M059J (cell line): ENCODE data around the gene JAG1. TPM values are rescaled to one million over a fixed set of nuclear protein-coding genes. Genes with fewer than 3 reads are reported as not detected.
"Not testable (repeated sequence)": the region's sequence is repeated elsewhere in the genome, so short reads cannot be mapped to it uniquely, and the experiment has no call there.

Source experiments
- DNase-seq: peaks from one replicate; pipeline ENCODE4 v3.0.0-alpha.2; 2012; ENCODE audit warnings: low read depth
- total RNA-seq: library from RNA; depleted of rRNA; stranded (reverse); fragments of >200 nt; shearing (Covaris generic); gene quantifications from 2 replicates; pipeline ENCODE4 v1.2.3, GENCODE V29; 2014

The JAG1 gene
- total RNA-seq, 1 experiment from 2014 or later = 14.8 TPM

DNA sequence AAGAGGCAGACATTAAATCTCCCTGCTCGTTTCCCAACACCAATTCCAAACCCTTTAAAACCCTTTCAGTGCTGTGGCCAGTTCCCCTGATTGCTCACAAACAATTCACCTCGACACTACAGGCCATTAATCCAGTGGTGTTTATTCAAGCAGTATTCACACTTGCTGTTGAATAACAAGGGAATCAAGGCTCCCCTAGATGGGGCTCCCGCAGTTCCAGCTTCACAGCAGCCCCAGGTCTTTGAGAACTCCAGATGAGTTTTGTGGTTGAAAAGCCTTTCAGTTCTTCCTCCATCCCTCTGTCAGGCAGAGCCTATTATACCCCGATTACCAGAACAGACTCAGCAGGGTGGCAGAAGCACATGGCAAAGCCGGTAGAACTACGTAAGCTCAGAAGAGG lies 36.2 kb downstream of the JAG1 start:
- DNase-seq = no peak

DNA sequence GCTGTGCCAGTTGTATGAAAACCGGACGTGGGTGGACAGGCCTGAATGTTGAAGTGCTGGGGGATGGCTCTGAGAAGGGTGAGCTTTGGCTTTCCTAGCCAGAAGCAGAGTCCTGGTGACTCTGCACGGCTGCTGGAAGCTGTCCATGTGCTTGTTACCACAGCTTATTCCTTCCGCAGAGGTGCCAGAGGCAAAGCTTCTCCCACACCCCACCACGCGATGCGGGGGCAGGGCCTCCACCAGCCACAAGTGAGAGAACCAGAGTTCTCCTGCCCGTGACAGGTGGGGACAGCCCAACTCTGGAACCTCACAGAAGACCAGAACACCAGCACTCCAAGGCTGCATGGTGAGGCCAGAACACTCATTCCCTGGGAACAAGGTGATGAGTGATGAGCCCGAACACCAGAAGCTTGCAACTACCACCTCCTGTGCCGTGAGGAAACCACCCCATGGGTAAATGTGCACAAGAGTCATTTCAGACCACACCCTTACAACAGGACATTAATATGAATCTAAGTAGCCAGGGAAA lies 36.7 kb downstream of the JAG1 start:
- peak; percentile 95 for DNase-seq

DNA sequence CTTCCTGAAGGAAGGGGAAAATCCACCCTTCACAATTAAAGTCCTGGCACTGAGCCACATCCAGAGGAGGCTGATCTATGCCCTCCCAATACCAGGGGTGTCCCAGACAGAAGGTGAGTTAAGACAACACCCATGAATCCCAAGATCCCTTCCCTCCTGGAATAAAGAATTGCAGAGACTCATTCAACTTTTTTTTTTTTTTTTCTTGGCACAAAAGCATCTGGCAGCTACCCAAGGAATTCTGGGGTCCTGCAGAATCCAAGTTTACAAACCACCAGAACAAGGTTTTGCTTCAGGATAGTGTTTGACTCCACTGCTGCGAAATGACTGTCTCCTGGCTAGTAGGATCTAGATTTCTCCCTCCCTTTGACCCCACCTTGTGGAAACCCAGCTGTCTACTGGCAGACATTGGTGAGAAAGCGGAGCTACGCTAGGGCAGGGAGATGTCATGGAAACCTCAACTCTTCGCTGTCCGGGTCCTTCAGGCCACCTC lies 37.4 kb downstream of the JAG1 start:
- DNase-seq = peak; percentile 86

DNA sequence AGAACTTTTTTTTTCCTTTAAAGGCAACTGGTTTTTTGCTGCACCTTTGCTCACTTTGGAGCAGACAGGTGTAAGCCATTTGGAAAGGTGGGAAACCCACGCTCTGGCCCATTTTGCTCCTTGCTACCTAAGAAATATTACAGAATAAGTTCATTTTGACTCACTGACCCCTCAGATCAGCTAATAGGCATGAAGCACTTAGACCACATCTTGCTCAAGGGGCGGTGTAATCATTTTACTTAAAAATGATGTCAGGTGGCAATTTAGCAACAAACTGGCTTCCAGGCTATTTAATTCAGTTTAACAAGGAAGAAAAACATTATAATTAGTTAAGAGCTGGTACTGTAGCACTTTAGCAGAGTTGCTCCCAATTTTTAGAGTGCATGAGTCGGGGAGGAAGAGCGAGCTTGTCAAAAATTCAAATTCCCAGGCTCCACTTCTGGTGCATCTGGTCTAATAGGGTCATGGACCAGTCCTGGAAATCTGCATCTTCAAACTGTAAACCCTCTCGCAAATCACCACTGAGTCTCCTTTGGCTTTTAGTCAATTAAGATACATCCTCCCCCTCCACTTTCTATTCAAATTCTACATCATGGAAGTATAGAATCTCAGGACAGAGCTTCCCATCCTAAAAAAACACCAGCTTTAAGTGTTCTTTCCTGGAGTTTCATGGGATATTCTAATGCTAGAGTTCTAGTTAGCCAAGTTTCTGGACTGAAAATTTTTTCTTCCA lies 38.2 kb downstream of the JAG1 start:
- DNase-seq = no peak

DNA sequence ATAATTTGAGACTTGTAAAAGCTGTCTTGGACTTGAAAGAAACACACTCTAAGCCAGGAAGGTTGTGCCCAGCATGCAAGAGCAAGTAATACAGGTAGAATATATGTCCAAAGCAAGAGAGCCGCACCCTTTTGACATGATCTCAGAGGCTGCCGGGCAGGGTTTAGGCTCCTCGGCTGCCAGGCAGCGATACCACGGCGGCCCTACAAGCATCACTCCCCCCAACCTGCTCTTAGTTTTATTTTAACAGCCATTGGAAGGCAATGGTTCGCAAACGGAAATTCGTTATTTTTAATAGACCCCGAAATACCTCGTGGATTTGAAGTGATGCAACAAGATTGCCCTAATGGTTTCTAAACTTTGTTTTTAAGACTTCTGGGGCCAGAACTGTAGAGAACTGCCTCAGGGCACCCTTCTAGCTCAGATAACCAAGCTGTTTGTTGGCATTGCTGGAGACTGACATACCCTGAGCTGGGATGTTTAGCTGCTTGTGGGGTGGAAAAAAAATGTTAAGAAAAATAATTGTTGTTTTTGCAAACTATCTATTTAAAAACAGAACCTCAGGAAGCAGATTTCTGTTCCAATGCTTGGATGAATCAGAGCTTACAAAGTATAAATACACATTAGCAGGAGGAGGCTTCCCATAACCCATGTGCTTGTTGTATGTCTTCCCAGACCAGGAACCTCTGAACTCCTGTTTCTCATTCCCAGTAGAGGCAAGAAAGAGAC lies 39.0 kb downstream of the JAG1 start:
- peak; percentile 93 for DNase-seq

DNA sequence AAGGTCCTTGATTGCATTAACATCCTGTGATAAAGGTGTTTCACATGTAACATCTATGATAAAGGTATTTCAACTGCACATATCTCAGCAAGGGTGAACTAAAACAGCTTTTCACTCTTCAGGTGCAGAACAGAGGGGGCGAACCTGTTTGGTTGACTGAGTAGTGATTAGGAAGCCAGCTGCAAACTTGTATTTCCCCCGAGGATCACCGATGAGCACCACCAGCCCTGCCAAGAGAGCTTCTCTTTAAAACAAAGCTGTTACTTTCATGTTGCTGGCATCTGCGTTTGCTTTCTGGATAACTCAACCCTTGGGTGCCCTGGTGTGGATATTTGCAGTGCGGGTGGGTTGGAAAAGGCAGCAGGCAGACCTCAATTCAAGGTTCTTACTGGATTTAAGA lies 39.6 kb downstream of the JAG1 start:
- DNase-seq = no peak

DNA sequence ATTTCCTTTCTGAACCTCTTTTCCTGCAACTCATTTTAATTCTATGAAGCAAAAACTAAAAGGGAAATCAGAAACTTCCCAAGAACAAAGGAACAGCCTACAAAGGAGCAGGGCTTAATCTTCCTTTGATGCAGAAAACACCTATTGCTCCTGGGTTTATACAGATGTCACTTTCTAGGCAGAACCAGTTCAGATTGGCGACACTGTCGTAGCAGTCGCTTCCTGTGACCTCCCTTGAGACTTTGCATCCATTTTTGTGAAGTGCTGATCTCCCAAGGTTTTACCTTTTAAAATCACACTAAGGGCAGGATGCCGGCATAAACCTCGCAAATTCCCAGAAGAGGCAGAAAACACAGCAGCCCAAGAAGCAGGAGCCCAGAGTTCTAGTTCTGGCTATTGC lies 40.1 kb downstream of the JAG1 start:
- no peak for DNase-seq

DNA sequence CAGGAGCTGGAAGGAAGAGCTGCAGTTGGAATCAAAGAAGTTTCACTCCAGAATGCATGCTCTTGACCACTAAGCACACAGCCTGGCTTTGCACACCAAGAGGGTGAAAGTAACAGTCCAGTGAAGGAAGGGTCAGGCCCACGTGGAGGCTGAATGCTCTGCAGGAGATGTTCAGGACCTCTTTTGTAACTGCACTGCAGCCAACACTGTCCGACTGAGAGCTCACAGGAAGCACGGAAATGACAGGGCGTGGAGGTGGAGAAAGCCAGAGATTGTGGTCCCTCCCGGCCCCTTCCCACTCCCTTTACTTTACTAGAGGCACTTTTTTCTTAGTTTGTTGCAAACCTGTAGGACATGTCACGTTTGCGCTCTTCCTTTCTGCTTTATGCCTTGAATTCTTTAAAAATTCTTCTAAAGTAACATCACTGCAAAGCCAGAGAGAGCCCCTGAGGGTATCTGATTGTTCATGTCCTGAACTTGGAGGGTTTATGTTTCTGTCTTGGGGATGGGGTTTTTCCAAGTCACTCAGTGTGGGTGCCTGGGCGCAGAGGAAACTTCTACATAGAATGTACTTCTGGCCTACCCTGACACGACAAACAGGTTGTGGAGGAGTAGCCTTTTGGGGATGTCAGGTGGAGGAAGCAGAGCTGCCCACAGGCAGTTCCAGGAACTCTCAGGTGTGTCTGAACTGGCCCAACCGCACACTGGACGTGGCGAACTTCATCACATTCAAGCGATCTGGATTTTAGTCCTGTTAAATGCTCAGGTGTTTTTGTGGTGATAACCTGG lies 40.9 kb downstream of the JAG1 start:
- peak; percentile 66 for DNase-seq

DNA sequence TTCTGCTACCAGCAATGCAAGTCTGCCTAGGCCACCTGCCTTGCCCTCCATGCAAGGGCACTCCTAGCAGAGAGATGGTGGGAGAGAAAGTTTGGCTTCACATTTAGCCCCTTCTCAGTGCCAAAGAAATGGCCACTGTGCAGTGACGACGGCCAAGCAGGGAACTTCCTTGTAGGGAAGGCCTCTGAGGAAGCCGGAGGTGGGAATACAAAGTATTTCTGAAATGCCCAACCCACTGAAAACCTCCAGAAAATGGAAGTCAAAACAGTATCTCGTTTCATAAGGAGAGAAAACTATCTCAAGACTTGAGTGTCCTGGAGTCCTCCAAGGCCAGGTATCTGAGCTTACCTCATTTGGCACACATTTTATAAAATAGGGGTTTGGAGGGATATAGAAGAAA lies 42.7 kb downstream of the JAG1 start:
- no peak for DNase-seq

DNA sequence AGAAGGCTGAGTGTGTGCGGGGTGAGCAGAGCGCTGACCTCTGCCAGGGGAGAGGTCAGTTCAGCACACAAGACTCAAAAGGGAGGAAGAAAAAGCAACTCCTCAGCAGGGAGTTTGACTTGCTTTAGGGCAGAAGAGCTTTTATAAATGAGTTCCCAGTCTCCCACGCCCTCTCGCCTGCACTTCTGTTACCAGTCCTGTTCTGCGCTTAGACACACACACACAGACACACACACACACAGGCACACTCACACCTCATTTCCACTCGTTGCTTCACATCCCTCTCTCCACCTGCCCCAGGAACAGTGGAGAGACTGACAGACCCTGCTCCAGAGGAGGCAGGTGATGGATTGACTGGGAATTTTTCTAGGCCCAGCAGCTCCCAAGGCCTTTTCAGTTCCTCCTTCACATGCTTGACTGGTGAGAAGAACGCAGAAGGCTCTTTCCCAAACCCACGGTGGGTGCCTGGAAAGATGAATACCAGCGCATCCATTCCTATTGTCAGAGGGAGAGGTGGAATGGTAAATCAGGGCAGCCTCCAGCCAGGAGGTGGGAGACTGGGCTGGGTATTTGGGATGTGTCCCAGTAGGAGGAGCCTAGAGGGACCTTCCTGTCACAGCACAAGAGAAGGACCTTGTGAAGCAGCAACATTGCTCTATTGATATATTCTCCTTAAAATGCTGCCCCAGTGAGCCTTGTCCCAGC lies 43.7 kb downstream of the JAG1 start:
- no peak for DNase-seq

DNA sequence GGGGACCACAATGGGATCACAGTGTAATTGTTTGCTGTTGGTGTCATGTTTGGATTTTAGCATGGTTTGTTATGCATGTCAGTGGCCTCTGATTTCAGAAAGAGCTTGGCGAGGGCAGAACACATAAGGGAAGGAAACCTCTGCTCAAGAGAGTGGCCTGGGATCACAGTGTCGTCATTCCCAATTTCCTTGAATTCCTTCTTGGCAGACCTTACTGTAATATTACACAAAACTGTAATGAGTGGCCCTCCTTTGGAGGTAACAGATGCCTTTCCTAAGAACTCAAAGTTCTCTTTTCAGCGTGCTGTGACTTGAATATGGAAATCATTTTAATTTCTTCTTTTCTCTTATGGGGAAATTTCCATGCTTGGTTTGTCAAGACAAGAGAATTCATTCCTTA lies 46.9 kb downstream of the JAG1 start:
- no peak for DNase-seq

DNA sequence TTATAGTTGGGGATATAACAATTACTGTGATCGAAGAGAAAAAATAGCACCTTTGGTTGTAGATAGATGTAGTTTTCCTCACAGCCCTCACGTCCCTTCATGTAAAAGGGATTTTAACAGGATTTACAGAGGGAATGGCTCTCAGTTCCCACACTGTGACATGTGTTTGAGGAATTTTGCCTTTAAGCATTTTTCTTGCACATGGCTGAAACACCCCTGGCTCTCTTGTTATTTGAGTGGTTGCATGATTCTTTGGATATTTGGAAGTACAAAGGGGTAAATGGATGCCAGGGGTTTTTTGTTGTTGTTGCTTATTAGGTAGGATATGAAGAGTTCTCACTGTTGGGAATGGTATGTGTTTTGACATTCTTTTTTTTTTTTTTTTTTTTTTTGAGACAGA lies 48.2 kb downstream of the JAG1 start:
- DNase-seq = no peak

DNA sequence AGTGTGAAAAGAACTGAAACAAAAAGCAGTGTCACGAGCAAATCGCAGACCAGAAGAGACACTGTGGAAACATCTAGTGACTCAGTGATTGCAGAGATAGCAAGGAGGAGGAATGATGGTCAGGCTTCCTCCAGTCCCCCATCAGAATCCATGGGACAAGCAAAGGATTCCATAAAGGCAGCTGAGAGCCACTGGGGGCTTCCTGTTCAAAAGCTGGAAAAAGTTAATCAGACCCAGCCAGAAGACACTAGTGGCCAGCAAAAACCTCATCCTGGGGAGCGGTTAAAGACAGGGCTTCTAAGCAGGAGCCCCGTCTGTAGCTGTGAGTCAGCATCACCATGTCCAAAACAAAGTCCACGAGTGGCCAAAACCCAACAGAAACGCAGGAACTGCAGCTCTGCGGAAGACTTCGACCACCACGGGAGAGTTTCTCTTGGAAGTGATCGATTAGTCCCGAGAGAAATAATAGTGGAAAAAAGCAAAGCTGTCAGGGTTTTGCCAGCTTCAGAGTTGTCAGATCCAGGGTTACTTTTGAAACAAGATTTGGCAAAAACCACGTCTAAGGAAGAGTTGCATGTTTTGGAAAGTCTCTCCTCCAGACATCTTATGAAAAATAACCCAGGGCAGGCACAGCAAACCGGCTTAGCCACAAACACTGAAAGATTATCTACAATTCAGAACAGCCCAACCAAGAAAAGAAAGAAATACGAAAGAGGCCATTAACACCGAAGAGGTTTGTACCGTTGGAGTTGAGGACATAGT lies 51.0 kb downstream of the JAG1 start:
- peak; percentile 69 for DNase-seq

DNA sequence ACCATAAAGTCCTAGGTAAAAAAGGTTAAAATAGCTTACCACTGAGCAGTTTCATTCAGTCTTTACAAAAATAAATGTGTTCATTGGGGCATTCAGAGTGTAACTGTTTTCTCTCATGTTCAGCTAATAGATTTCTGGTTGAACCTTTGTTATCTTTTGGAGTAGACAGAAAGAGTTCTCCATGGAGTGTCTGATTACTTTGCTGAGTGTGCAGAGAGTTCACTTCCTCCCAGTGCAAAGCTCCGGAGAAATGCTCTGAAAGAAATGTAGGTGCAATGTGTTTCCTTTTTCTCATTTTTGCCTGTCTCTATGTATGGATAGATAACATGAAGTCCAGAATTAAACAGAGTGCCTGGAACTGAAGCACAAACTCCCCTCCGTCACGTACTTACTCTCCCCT lies 52.6 kb downstream of the JAG1 start:
- no peak for DNase-seq

DNA sequence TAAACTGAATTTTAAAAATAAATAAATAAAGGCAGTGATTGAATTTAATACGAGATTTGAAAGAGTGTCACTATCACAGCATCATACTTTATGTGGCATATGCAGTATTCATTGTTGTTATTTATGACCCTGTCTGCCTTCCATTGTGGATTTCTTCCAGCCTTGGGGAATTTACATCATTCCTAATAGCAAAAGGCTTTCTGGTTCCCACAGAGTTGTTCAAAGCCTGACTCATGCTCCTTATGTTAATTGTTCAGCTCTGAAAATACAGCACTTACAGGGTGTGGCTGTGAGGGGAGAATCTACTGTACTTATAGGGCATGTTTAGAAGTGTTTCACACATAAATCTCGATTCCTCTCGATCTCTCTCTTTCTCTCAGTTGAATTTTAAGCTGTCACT lies 54.4 kb downstream of the JAG1 start:
- peak; percentile 90 for DNase-seq

DNA sequence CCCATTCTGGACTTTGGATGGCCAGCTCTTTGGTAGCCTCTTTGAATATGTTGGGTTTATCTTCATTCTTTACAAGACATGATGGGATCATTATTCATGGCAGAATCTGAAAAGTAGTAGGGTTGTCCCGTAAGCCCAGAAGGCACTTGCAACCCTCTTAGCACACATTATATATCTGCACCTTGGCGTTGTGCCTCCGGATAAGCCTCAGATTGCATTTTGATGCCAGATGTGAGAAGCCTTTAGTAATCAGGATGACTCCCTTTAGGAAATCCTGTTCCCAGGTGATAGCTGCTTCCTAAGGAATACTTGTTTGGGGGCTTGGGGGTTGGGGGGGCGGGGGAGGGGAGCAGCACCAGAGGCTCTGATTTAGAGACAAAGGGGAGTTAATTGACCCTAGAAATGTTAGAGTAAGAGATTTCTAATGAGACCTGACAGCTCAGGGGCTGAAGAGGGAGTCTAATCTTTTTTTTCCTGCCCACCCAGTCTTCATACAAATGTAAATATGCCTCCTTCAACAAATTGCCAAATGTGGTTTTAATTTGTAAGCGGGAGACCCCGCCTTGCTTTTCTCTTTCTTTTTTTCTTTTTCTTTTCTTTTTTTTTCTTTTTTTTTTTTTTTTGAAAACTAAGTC lies 55.1 kb downstream of the JAG1 start:
- DNase-seq = no peak

DNA sequence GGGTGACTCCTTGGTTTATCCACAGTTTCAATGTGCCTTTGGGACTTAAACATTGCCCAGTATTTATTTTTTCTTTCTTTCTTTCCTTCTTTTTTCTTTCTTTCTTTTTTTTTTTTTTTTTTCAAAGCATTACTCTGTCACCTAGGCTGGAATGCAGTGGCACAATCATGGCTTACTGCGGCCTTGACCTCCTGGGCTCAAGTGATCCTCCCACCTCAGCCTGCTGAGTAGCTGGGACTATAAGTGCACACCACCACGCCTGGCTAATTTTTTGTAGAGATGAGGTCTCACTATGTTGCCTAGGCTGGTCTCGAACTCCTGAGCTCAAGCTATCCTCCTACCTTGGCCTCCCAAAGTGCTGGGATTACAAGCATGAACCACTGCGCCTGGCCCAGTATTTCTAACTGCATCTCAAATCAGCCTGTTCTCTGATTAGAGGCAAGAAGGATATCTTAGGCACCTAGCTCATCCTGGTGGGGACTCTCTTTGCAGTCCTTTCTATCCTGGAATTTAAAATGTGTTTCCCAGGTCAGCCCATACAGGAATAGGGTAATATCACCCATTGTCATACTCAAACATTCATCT lies 56.2 kb downstream of the JAG1 start:
- not testable (repeated sequence) for DNase-seq

DNA sequence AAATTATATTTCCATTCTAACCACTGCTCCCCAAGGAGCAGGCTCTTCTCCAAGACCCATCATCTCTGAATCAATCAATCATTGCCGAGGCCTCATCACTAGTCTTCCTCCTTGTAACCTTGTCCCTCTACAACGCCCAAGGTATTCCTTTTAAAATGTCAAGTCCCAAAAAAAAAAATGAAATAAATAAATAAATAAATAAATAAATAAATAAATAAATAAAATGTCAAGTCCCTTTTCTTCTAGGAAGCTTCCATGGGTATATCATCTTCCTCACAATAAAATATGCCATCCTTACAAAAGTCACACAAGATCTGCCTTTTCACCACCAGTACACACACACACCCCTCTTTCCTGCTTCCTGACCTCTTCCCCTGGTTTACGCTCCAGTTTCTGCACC lies 57.6 kb downstream of the JAG1 start:
- DNase-seq = no peak

DNA sequence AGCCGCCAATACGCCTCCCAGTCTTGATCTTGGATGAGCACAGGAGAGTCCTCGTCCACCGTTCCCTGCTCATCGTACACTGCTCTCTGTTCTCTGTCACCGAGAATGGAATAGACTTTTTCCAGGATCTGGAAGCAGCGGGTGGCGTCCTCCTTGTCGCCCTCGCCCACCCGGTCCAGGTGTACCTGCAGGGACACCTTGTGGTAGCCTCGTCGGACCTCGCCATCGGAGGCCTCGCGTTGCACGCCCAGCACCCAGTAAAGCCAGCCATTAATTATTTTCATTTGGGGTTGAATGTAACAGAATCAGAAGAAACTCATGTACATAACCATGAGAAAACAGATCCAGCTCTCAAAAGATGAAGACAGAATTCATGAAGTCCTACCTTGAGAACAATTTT lies 59.9 kb downstream of the JAG1 start:
- no peak for DNase-seq

DNA sequence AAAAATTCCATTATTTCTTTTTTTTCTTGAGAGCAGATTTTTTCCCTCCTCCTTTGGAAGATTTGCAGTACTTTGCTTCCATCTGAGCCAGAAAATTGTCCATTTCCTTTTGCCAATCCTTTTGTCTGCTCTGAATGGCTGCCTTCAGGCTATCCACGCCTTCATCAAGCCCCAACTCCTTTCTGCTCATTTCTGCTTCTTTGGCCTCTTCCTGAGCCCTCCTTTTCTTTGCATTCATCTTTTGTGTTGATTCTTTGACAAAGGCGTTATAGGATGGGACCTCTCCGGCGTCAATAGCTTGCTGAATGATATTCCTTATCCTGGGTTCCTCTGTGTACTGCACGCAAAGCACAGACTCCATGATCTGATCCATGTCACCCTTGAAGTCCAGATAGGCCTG lies 60.4 kb downstream of the JAG1 start:
- DNase-seq = not testable (repeated sequence)
